ENCODE measurements around the gene SNTG2.
A peak's percentile ranks its signal among the peaks of the same experiment; 100 is the strongest.
"Not testable (repeated sequence)": the region's sequence is repeated elsewhere in the genome, so short reads cannot be mapped to it uniquely, and the experiment has no call there.

Gene SNTG2

DNA sequence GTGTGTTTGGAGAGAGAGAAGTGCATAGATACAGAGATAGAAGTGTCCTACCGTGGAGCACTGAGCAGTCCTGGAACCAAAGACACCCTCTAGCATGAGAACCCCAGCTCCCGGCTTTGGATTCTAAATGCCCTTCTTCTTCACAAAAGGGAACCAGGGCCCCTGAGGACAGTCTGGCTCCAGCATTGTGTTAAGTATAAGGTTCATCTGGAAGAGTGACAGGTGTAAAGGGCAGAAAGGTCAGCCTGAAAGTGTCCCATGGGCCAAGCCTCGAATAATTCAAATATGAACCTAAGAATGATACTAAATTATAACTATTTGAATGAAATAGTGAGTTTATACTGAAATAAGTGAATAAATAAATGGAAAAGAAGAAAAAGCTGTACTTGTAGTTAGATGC, 109.7 kb downstream of the SNTG2 start:
- no peak for DNase-seq

DNA sequence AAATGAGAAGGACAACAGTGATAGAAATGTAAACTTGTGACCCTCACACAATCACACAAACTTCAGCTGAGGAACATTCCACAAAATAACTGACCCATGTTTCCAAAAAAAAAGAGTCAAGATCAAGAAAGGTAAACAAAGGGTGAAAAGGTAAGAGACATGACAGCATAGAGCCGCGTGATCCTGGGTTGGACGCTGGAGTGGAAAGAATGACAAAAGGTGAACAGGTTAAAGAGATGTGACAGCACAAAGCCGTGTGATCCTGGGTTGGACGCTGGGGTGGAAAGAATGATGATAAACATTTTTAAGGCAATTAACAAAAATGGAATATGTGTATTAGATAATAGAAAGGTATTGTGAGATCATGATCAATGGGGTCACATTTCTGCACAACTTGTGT, 110.3 kb downstream of the SNTG2 start:
- DNase-seq = no peak

DNA sequence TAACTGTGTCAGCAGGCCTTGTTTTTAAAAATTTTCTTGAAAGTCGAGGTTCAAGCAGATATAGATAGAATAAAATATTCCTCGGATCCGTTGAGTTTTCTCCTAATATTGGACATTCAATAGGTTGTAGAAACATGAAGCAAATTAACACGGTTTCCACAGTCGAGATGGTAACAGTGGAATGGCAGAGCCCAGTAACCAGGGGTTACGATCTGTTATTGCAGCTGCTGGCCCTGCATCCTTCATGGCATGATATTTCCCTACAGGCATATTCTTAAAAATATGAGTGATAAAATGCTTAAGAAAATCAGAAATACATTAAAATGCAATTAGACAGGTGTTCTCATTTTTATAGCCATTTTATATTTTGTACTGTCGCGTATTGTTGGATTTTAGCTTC, 117.6 kb downstream of the SNTG2 start:
- no peak for DNase-seq

DNA sequence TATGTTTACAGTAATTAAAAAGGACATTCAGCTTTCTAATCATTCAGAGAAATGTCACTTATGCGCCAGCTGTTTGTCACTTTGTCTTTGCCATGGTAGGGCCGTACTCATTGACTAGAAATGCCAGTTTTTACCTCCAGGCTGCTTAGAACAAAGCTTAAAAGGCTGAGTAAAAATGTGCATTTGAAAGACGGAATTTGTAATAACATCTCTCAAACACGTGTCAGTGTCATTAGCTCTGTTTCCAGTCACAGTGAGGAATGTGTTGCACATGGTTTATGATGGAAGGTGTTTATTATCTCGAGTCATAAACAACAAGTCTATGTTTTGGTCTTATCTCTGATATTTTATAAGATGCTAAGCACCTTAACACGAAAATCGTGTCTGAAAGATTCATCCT, 118.2 kb downstream of the SNTG2 start:
- DNase-seq = no peak

DNA sequence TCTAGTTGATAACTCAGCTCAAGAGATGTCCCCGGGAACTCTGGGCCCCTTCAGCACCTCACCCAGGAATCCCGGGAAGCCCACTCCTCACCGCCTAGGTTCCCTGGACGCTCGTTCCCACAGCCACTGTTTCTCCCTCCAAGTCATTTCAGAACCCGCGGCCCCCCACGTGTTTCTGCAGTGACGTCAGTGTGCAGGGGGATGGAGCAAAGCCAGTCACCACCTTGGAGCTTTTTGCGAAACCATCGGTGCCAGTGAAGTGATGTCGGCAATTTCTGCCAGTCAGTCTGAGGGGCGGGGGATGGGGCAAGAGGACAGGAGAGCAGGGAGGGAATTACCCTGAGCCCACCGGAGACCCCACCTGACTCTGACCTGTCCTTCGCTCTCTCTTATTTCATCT, 119.2 kb downstream of the SNTG2 start:
- no peak for DNase-seq

DNA sequence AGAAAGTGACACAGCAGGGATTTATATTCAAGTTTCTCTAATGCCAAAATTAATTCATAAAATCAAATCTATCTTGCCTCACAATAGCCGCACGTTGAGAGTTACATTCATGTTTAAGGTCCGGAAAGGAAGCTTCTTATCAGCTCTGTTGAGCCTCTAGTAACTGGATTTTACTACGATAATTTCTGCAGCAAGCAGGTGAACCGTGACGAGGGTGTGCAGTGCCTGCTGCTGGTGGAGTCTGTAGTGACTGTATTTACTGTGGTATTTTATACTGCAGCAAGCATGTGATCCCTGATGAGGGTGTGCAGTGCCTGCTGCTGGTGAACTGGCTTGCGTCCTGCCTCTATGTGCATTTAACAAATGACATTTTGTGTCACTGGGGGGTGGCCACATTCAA, 120.0 kb downstream of the SNTG2 start:
- DNase-seq = peak; percentile 45

DNA sequence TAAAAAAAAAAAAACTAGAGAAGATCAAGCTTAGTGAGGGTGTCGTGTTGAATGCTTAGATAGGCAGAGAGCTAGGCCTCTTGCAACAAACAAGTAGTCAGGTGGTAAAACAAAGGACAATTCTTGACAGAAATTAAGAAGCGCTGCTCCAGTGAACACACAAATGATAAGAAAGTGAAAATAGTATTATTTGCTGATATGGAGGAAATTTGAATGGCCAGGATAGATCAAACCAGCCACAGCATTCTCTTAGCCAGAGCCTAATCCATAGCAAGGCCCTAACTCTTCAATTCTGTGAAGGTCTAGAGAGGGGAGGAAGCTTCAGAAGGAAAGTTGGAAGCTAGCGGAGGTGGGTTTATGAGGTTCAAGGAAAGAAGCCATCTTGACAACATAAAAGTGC, 121.0 kb downstream of the SNTG2 start:
- no peak for DNase-seq

DNA sequence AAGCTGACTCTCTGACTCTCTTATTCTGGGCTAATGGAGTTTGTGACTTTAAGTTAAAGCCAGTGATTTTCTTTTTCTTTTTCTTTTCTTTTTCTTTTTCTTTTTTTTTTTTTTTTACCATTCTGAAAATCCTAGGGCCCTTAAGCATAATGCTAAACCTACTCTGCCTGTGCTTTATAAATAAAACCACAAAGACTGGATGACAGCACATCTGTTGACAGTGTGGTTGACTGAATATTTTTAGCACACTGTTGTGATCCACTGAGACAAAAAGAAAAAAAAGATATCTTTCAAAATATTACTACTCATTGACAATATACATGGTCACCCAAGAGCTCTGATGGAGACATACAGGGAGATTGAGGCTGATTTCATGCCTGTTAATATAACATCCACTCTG, 121.6 kb downstream of the SNTG2 start:
- DNase-seq = no peak

DNA sequence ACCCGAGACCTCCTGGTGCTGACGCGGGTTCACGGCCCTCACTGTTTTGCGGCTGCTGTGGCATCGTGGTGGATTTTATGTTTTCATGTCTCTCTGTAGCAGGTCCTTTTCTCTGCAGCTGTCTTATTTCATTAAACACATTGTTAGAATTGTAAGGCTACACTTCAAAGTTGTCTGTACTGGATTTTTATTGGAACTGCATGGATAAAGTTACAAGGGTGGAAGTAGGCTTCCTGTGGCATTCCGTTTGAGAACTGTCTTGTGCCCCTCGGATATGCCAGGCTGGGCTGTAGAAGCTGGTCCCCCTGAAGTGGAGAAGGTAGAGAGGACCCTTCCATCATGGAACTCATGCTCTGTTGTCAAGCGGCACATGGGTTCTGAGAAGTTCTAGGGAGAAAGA, 127.3 kb downstream of the SNTG2 start:
- DNase-seq = no peak

DNA sequence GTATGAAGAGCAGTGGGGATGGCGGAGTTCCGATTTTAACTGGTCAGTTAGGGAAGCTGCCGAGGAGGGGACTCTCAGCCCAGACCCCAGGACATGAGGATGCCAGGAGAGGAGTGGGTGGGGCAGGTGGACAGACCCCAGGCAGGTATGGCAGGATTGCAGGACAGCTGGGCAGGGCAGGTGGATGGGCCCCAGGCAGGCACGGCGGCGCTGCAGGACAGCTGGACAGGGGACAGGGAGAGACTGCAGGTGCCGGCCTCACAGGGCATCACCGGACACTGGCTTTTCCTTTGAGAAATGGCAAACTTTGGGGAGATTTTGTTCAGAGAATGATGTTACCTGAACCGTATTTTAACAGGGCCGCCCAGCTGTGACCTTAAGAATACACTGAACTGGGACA, 127.7 kb downstream of the SNTG2 start:
- DNase-seq = no peak

DNA sequence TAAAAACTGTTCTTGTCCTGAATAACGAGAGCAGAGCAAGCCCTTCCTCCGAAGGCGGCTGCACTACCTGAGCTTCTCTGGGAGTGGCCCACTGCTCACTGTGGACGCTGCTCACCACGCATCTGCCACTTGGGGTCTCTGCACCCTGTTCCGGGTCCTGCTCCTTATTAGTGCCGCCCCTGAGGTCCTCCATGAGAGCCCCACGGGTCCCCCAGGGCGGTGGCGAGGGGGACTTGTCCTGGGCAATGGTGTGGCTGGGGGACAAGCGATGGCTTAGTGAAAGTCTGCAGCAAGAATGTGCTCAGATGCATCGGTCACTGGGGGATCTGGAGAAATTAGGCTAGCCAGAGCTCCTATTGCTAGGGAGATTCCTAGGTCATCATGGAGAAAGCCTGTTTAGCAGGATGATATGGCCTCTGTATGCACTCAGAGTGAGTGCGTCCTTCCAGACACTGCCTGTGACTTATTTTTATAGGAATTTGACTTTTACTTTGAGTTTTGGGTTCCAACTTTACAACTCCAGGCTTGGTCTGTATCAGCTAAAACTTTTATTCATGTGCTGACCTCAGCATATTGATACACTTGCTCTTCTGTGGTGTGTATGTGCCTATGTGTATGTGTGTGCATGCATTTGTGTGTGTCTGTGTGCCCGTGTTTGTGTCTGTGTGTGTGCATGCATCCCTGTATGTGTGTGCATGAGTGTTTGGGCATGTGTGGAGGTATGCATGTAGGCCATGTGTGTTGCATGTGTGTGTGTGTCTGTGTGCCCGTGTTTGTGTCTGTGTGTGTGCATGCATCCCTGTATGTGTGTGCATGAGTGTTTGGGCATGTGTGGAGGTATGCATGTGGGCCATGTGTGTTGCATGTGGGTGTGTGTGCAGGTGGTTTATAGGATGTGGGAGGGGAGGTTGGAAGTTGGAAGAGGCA, 129.5 kb downstream of the SNTG2 start:
- DNase-seq = no peak

DNA sequence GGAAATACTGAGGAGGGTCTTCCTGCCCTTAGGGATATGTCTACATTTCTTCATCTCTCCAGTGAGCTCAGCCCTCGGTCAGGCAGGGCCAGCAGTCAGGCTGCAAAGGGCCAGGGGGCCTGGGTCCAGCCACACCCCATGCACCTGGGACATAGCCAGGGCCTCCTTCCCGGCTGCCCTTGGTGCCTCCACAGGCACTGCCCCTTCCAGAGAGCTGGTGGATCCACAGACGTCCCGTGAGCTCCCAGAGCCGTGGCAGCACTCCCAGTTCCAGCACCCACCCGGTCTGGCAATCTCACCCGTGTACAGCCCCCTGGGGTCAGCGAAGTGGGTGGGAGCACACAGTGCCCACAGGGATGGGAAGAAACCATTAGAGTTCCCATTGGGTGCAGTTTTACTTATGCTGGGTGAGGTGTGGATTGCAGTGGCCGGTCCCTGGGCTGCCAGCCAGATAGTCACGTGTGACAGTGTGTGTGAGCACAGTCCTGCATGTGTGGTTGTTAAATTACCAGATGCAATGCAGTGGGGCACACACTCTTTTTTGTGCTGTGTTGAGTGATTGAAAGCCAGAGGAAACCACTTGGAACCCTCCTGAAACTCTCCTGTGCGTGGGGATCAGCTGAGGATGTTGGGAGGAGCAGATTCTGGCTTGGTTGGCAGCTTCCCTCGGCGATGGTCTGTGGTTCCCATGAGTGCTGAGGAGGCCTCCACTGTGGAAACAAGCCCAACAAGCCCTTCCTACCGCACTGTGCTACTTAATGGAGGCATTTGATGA, 131.0 kb downstream of the SNTG2 start:
- DNase-seq = no peak

DNA sequence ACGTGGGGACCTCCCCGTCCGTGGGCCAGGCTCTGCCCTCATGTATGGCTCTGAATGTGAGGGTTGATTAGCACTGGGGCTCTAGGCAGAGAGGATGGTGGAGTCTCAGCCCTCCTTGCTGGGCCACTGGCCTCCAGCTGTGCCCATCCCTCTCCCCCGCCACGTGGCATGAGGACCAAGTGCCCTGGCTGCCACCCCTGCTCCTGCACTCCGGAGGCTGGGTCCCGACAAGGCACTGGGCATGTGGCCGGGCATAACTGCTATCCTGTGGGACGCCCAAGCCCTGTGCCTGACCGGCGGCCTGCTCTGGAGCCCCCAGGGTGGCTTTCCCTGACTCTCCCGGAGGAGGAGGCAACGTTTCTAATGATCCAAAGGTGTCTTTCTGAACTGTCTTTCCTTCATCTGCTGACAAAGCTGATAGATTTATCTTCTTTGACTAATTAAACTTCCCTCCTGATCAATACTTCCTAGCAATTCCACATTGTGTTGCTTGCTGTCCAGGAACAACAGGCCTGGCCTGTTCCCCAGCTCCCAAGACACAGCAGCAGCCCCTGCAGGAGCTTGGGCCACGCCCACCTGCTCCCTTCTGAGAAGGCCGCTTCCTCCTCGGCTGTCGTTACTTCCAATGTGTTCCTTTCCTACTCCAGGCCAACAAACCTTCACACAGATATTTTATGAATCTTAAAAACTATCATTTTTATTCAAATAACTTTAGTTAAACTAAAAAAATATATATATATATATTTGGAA, 132.0 kb downstream of the SNTG2 start:
- DNase-seq = no peak

DNA sequence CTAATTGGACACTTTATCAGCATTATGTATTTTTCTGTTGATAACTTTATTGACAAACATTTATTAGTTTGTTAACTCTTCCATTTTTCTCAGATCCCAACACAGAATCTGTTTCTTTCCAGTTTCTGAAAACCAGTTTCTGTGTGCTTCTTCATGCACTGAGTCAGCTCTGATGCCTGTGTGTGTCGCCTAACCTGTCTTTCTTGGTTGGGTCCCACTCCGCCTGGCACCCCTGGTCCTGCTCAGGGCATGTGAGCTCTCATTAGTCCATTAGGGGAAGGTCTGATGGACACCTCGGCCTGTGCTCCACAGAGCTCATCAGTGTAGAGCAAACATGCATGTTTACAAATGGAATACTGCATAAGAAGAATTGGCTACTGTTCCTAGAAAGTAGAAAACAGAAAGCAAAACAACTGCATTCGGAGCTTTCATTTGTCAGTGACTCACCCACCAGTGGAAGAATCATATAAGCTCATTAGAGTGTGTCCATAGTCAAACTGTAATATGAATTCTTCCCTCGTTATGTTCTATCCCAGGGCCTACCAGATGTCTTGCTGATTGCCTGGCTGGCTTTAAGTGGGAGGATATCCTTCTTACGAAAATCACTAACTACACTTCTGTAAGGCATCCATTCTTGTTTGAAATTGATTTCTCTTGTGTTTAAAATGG, 137.7 kb downstream of the SNTG2 start:
- DNase-seq = no peak

DNA sequence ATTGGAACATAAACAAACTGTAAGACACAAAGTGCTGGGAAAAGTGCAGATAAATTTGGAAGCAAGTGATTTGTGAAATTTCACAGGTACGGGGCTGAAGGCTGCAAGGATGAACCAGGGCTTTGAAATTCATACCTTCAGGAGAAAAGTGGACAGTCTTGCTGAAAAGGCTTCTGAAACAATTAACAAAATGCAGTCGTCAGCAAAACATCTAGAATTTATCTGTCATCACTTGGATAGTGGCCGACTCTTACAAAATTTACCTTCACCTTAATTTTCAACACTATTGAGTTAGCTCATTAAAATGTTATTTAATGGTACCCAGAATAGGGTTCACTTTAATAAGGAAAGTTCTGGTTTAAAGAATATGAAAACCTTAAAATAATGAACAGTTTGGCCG, 138.3 kb downstream of the SNTG2 start:
- DNase-seq = no peak

DNA sequence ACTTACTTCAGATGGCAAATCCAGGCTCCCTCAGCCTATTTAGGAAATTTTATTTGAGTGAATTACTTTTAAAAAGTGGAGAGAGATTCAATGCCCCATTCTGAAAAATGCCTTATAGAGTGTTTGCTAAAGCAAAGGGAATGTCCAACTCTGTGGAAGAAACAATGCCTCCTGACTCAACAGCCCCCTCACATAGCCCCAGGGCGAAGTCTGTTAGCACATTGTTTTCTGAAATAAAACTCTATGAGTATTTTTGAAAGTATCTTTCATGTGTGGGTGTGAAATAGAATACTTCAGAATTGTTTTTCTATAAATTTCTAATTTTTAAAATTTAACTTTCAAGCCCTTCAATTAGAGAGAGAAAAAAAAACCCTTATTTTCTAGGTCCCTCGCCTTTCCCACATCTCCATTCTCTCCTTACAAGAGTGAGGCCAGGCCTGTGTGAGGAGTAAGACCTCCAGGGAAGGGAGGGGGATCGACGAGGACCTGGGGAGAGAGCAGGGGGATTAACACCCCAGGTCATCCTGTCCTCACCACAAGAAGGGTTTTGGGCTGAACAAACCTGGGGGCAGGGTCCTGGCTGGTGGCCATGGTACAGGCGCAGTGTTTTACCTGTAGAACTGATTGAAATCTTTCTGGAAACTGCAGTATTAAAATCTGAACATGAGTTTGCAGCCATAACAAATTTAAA, 141.4 kb downstream of the SNTG2 start:
- no peak for DNase-seq

DNA sequence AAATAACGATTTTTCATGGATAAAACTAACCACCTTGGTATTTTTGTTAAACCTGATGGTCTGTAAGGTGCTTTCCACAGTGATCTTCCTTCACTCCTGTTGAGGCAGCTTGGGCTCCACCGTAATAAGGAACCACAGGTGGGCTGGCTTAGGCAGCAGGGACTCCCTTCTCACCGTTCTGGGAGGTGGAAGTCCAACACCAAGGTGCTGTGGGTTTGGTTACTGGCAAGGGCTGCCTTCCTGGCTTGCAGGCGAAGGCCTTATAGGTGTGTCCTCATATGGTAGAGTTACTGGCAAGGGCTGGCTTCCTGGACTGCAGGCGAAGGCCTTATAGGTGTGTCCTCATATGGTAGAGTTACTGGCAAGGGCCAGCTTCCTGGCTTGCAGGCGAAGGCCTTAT, 143.0 kb downstream of the SNTG2 start:
- DNase-seq = not testable (repeated sequence)

DNA sequence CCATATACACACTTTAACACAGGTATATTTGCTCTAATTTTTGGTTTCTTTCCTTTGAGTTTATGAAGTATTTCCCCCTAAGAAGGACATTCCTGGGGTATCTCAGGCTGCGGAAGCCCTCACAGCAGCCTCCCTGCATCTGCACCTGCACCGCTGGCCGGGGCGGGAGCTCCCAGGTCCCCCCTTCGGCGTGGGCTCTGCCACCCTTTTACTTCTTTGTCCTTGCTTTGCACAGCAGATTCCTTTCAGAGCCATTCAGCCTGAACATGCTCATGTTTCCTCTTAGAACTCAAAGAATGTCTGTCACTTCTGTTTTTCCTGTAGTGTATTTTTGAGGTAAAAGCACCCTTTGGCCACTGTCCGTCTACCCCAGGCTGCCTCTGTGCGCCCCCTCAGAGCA, 146.5 kb downstream of the SNTG2 start:
- DNase-seq = no peak

DNA sequence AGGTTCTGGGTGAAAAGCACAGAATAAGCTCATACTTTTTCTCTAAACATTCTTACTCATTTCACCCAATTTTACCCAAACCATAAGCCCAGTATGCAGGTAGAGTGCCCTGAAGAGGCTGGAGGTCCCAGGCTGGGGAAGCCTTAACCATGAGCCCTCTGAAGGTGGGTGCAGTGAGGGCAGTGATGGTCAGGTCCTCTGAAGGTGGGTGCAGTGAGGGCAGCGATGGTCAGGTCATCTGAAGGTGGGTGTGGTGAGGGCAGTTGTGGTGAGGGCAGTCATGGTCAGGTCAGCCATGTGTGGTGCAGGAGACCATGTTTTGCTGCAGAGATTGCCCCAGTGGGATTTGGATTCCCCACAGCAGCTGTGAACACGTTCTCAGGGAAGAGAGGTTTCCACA, 148.8 kb downstream of the SNTG2 start:
- DNase-seq = no peak

DNA sequence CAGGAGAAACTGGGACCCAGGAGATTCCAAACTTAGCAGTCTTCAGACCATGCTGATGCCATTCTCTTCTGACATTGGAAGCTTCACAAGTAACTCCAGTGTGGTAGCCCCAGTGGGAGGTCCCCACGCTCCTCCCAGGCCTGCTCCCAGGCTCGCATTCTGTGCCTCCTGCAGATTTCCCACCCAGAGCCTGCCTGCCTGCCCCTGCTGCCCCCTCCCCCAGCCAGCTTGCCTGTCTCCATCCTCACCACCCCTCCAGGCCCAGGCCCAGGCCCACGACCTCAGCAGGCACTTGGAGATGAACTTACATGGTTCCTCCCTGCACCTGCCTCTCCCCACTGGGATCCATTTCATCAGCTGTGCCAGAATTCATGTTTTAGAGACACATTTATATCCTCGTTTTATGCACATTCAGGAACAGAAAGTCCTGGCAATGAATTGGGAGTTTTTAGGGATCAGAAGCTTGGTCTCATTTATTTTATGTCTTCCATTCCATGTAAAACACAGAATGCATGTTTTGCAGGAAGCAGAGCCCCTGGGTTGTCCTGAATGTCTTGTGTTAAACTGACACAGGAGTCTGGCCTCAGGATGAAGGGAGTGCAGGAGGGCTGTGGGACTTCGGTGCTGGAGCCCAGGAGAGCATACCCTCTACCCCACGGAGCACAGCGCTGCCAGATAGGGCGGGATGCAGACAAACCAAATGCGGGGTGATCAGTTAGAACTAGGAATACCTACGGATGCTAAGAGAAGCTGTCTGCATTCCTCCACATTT, 150.5 kb downstream of the SNTG2 start:
- no peak for DNase-seq

DNA sequence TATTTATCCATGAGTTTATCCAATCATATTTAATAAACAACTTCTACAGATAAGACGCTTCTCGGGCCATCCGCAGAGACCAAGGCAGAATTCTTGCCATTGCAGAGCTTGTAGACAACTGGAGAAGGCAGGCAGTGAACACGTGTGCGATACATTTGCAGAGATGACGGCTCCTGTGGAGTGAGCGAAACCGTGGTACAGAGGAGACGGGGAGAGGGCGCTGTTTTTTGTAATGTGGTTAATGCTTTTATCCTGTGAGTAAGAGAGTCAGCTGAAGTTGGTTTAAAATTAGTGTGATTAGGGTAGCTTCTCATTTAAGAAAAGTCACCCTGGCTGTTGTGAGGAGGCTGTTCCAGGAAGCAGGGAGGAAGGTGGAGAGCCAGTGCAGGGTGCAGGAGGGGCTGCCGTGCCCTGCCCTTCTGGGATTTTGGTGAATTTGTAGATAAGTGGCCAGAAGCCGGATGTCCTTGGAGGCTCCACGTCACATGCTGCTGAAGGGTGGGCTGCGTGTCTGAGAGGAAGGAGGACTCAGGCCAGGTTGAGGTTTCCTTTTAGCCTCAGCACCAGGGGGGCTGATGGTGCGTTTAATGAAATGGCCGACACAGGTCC, 151.4 kb downstream of the SNTG2 start:
- no peak for DNase-seq
